SIG-M5 (cell line): Measurements from ENCODE around the gene CELF1.

Experiments used
- DNase-seq: peaks from one replicate; lab custom pipeline; 2025; lab: John Stamatoyannopoulos, UW

CELF1 gene

GRCh38 chr11:47417712-47418111, 135.2 kb downstream of the CELF1 start:
- no peak for DNase-seq

- DNase-seq: no peak
Measured at GRCh38 chr11:47415949-47416472, 136.9 kb downstream of the CELF1 start.
